Lower leg skin (tissue), 3 donors: ENCODE measurements around the gene PBX1.

ENCODE experiments used
- CTCF ChIP-seq, 3 donors: fragments of 450-650 bp; IDR thresholded peaks; one replicate each; pipeline ENCODE4 v1.5.1; 2016; ENCODE audit warnings: antibody characterized with exemption in 3 of 3, mild to moderate bottlenecking in 3 of 3, moderate library complexity in 2 of 3
- POLR2A ChIP-seq, 2 donors: fragments of 450-650 bp; IDR thresholded peaks; one replicate each; pipeline ENCODE4 v1.6.1; 2016 to 2017; ENCODE audit warnings: antibody characterized with exemption in 2 of 2, mild to moderate bottlenecking in 1 of 2, moderate library complexity in 1 of 2

GRCh38 chr1:164562061-164562460 is 3.1 kb downstream of the PBX1 start:
- TF ChIP-seq CTCF (IDR thresholded peaks at IDR 0.05) = no peak
- TF ChIP-seq POLR2A (IDR thresholded peaks at IDR 0.05) = no peak
